GM12864 (cell line): ENCODE data around the gene SEPSECS.

Source experiments
- DNase-seq: peaks from one replicate; pipeline ENCODE4 v3.0.0-alpha.2; 2011; ENCODE audit warnings: low read depth
- H3K4me3 ChIP-seq: 2 replicates; pipeline ENCODE4 v1.5.1; 2011; ENCODE audit warnings: mild to moderate bottlenecking, low read depth, low read length, control low read depth
- TF ChIP-seq, protein P1 (sequence below): IDR thresholded peaks from 2 replicates; pipeline ENCODE4 v1.5.1; 2011; ENCODE audit warnings: low read depth, mild to moderate bottlenecking, moderate library complexity, low read length, control low read depth, inconsistent platforms; ENCODE audit errors: missing control alignments

Gene SEPSECS

DNA sequence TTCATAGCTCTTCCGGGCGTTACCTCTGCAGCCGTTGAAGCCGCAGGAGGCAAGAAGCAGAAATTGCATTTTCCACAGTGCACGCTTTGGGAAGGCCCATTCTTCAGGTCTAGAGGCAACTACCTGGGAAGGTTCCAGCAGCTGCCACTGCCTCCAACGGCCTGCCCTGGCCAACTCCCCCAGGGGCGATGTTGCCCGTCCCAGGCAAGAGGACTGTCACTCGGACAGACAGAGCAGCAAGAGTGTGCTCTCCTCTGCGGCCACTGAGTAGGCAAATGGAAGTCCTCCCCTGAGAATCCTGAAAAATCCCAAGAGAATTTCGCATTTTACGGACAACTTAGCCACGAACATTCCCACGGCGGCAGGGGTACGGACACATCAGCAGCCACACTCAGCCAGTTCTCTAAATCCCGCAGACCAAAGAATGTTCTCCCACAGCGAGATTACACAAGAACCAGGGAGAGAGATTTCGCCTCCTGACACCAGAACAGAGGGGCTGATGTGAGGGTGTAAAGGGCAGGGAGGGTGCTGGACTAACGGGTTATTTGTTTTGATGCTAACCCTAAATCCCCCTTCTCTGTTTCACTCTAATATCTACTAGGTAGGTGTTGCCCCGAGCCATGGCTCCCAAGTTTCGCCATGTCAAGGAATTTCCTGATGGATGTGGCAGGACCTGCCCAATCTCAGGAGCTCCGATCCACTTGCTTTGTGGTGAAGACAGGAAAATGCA is 63.8 kb downstream of the SEPSECS start:
- H3K4me3 ChIP-seq, result no peak overlapping the region
- DNase-seq, result no peak
- TF ChIP-seq, protein P1, sequence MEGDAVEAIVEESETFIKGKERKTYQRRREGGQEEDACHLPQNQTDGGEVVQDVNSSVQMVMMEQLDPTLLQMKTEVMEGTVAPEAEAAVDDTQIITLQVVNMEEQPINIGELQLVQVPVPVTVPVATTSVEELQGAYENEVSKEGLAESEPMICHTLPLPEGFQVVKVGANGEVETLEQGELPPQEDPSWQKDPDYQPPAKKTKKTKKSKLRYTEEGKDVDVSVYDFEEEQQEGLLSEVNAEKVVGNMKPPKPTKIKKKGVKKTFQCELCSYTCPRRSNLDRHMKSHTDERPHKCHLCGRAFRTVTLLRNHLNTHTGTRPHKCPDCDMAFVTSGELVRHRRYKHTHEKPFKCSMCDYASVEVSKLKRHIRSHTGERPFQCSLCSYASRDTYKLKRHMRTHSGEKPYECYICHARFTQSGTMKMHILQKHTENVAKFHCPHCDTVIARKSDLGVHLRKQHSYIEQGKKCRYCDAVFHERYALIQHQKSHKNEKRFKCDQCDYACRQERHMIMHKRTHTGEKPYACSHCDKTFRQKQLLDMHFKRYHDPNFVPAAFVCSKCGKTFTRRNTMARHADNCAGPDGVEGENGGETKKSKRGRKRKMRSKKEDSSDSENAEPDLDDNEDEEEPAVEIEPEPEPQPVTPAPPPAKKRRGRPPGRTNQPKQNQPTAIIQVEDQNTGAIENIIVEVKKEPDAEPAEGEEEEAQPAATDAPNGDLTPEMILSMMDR, result no peak

DNA sequence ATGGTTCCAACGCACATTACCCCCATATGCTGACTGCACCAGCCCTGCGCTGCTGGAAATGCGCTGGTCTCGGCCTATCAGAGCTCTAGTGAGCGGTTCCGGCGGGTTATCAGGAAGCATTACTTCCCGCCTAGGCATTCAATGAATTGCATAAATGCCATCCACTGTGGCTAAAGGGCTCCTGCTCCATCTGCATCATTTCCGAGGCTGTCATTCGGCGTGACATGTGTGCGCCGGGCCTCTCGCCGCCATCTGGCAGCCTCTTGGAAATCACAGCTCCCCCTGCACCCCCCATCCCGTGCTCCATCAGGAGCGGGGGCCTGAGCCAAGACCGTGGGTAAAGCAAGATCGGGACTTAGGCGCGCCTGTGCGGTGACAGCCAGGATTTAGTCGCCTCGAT is 64.4 kb downstream of the SEPSECS start:
- DNase-seq, result no peak
- no peak overlapping the region for H3K4me3 ChIP-seq
- TF ChIP-seq, protein P1, result no peak

DNA sequence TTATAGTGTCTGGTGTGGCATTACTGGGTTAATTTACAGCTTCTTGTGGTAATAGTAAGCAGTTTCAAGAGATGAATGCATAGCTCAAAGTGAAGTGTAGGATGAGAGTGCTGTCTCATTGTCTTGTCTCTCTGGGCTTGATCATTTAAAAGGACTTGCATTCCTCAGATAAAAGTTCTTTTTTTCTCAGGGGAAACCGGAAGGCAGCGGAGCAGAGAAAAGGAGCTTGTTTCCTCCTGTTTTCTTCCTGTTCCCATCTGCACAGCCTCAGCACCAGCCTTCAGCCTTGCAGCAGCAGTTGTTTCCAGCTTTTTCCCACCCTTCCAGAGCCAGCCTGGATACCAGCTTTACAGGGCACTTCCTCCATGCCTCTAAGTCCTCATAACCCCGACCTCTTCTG is 68.1 kb downstream of the SEPSECS start:
- TF ChIP-seq, protein P1, result no peak
- DNase-seq, result no peak
- no peak overlapping the region for H3K4me3 ChIP-seq

DNA sequence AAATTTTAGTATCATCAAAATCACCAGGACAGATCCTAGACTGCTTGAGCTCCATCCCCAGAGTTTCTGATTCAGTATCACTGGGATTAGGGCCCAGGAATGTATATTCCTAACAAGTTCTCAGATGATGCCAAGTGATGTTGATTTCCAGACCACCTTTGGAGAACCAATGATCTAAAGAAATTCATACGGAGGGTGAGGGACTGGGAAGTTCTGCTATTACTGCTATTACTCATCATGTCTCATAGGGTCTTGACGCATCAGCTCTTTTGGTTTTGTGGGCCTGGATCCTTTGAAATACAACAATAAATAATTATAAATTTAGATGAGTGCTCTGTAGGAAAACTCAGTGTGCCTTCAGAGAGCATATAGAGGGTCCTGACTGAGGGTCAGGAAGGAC is 69.7 kb downstream of the SEPSECS start:
- no peak overlapping the region for H3K4me3 ChIP-seq
- DNase-seq, result no peak
- TF ChIP-seq, protein P1, result no peak

DNA sequence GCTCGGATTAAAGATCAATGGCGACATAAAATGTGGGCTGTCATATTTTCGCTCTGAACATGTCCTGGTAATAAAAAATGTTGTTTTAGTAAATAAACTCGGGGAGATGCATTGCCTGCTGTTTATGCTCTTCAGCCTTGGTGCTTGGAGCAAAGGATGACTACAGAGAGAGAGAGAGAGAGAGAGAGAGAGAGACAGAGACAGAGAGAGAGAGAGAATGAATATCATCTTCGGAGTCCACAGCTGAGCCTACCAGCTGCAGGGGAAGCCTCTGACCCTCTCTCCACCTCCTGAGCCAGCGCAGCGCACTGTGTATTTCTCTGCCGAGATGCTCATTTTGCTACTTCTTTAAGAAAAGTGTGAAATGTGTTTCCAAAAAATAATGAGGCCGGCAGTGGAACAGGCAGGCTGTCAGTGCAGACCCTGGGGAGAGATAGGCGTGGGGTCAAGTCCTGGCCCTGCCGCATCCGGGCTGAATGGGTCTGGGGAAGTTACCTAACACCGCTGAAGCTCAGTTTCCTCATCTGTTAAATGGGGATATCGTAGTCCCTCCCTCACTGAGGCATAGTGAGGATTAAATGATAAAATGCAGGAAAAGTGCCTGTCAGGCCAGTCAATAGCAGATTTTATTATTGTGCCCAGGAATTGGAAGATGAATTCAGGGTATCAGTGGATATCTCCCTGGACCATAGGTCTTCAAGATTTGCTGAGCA is 71.0 kb downstream of the SEPSECS start:
- TF ChIP-seq, protein P1, result no peak
- no peak overlapping the region for H3K4me3 ChIP-seq
- DNase-seq, result no peak

DNA sequence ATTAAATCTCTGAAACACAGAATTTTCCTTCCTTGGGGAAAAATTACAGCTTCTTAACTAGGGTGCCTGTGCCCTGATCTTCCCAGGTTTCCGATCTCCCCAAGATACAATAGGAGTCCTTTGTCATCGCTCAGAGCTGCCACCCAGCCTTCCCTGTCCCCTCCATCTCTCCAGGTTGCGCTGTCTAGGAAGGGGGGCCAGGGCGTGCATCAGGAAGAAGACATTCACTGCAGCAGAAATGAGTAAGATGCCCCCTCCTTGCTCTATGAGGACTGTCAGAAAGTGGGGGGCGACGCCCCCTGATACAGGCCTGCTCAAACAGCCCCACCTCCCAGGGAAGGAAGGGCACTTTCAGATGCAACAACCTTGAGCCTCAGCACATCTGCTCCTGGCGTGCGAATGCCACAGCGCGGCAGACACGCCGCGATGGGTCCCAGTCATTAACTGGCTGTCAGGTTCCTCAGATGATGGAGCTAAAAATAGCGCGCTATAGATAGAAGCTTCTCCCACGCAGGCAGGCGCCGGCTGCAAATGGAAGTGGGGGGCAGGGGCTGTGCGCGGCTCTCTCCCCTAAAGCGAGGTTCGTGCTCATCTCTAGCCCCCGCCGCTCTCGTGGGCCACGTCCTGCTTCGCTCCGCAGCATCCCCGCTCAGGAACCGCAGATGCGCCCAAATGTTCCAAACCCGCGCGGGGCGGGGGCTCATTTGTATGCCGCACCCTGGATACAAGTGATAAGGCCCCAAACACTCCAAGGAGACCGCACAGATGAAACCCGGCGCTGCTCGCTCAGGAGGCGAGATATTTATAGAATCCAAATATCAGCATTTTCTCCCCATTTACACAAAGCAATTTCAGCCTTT is 71.9 kb downstream of the SEPSECS start:
- no peak overlapping the region for H3K4me3 ChIP-seq
- DNase-seq, result no peak
- TF ChIP-seq, protein P1, result no peak
